Measurements from ENCODE around the gene RPS6KL1. TPM values are rescaled to one million over a fixed set of nuclear protein-coding genes. Genes with fewer than 3 reads are reported as not detected.
A peak's percentile ranks its signal among the peaks of the same experiment; 100 is the strongest.

Gene RPS6KL1
- polyA plus RNA-seq, 2 of the 4 experiments (the other 2 are of a cell fraction): 0.32 to 0.99 TPM

DNA sequence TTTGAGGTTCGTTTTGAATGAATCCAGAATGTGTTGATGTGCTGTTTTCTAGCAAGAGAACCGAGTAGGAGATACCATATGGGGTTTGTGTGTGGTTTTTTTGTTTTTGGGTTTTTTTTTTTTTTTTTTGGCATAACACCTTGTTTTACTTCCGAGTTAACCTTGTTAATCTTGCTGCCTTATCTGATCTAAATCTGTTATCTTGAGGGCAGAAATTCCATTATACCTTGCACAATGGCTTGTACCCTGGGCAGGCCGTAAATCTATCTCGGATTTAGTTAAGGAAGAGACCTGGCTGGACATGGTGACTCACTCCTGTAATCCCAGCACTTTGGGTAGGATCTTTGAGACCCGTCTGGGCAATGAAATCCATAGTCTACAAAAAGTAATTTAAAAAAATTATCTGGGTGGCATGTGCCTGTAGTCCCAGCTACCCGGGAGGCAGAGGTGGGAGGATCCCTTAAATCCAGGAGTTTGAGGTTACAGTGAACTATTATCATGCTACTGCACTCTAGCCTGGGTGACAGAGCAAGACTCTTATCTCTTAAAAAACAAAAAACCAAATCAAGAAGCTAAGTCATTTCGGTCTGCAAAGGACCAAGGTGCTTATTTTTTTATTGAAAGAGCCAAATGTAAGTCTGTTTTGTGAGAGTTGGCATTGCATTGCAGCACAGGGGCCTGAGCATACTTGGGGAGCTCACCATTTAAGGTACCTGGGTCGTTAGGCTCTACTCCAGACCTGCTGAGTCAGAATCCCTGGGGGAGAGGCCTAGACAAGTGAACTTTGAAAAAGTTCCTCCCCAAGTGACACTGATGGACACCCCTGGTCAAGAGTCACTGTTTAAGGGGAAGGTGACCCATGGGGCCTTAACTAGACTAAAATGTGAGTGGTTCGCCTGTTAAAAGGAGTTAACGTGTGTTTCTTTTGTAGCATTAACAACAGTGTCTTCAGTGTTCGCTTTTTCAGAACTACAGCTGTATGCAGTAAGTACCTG, 34.6 kb downstream of the RPS6KL1 start:
- Histone ChIP-seq H3K27ac (peak overlapping the region; percentile 37 to 65; a peak in 5 of 6 replicates), H3K4me1 (peaks cover 51% of the 10 kb centered on the region), H3K4me2 (peak overlapping the region; percentile 58), H3K4me3 (no peak overlapping the region), H3K9me3 (no peaks in the 10 kb centered on the region)
- 51% methylated on average over 12 of the region's 12 CpGs for WGBS (ENCODE audit: missing lambda C conversion rate)
- DNase-seq (ENCODE audit: low read depth in 1 of 2, low spot score in 1 of 2) (peak in 1 of 2 experiments; percentile 37), ATAC-seq (peak; percentile 50 to 82; a peak in 4 of 6 replicates), FAIRE-seq (no peak)
- POLR2A ChIA-PET: no interaction called here
- no peak for TF ChIP-seq CHD2 (IDR thresholded peaks at IDR 0.05; ENCODE audit: low read length, partially characterized antibody)
- TF ChIP-seq HOXA7 (CRISPR knock-in tag; IDR thresholded peaks at IDR 0.05): no peak
- TF ChIP-seq CEBPB (IDR thresholded peaks at IDR 0.05): peak; percentile 5 to 53; a peak in 1 of 4 replicates
- TF ChIP-seq, protein P1, sequence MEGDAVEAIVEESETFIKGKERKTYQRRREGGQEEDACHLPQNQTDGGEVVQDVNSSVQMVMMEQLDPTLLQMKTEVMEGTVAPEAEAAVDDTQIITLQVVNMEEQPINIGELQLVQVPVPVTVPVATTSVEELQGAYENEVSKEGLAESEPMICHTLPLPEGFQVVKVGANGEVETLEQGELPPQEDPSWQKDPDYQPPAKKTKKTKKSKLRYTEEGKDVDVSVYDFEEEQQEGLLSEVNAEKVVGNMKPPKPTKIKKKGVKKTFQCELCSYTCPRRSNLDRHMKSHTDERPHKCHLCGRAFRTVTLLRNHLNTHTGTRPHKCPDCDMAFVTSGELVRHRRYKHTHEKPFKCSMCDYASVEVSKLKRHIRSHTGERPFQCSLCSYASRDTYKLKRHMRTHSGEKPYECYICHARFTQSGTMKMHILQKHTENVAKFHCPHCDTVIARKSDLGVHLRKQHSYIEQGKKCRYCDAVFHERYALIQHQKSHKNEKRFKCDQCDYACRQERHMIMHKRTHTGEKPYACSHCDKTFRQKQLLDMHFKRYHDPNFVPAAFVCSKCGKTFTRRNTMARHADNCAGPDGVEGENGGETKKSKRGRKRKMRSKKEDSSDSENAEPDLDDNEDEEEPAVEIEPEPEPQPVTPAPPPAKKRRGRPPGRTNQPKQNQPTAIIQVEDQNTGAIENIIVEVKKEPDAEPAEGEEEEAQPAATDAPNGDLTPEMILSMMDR (IDR thresholded peaks at IDR 0.05): no peak
- TF ChIP-seq SREBF2 (IDR thresholded peaks at IDR 0.05): no peak
- TF ChIP-seq EHF (CRISPR knock-in tag; IDR thresholded peaks at IDR 0.05): no peak
- TF ChIP-seq FOSL2 (IDR thresholded peaks at IDR 0.05): no peak
- no peak for TF ChIP-seq FOSL2 (CRISPR knock-in tag; IDR thresholded peaks at IDR 0.05)
- TF ChIP-seq, protein P2, sequence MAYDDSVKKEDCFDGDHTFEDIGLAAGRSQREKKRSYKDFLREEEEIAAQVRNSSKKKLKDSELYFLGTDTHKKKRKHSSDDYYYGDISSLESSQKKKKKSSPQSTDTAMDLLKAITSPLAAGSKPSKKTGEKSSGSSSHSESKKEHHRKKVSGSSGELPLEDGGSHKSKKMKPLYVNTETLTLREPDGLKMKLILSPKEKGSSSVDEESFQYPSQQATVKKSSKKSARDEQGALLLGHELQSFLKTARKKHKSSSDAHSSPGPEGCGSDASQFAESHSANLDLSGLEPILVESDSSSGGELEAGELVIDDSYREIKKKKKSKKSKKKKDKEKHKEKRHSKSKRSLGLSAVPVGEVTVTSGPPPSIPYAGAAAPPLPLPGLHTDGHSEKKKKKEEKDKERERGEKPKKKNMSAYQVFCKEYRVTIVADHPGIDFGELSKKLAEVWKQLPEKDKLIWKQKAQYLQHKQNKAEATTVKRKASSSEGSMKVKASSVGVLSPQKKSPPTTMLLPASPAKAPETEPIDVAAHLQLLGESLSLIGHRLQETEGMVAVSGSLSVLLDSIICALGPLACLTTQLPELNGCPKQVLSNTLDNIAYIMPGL (CRISPR knock-in tag; IDR thresholded peaks at IDR 0.05; ENCODE audit: borderline replicate concordance): no peak
- TF ChIP-seq RCOR1 (IDR thresholded peaks at IDR 0.05; ENCODE audit: low read depth, low read length): no peak
- TF ChIP-seq ZNF302 (CRISPR knock-in tag; IDR thresholded peaks at IDR 0.05): no peak
- peak; percentile 16 for TF ChIP-seq MAFK (IDR thresholded peaks at IDR 0.05; ENCODE audit: partially characterized antibody)
- TF ChIP-seq MAZ (IDR thresholded peaks at IDR 0.05; ENCODE audit: borderline replicate concordance, low read depth, low read length): no peak
- TF ChIP-seq FOXS1 (CRISPR knock-in tag; IDR thresholded peaks at IDR 0.05): no peak
- TF ChIP-seq TFCP2L1 (CRISPR knock-in tag; IDR thresholded peaks at IDR 0.05): no peak
- TF ChIP-seq, protein P3, sequence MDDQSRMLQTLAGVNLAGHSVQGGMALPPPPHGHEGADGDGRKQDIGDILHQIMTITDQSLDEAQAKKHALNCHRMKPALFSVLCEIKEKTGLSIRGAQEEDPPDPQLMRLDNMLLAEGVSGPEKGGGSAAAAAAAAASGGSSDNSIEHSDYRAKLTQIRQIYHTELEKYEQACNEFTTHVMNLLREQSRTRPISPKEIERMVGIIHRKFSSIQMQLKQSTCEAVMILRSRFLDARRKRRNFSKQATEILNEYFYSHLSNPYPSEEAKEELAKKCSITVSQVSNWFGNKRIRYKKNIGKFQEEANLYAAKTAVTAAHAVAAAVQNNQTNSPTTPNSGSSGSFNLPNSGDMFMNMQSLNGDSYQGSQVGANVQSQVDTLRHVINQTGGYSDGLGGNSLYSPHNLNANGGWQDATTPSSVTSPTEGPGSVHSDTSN (IDR thresholded peaks at IDR 0.05): no peak
- no peak for TF ChIP-seq E2F6 (IDR thresholded peaks at IDR 0.05; ENCODE audit: borderline replicate concordance, low read depth)
- TF ChIP-seq NR3C1 (IDR thresholded peaks at IDR 0.05): no peak
- no peak for TF ChIP-seq POLR2AphosphoS2 (conservative IDR thresholded peaks at IDR 0.05; ENCODE audit: low read length)
- TF ChIP-seq RARB (CRISPR knock-in tag; IDR thresholded peaks at IDR 0.05): no peak
- TF ChIP-seq GATA3 (IDR thresholded peaks at IDR 0.05; ENCODE audit: borderline replicate concordance): peak; percentile 78
- no peak for TF ChIP-seq HEYL (CRISPR knock-in tag; IDR thresholded peaks at IDR 0.05)
- CTCF ChIA-PET: interaction anchor here (1.1 to 15.6 kb wide), 4 partner anchors 19 to 57 kb away, joined by 3 to 173 read pairs (median 12); no protein-coding TSS in a partner anchor

Data from A549 (cell line).